RCC 7860 (cell line): ENCODE results near the gene BDNF.
A peak's percentile ranks its signal among the peaks of the same experiment; 100 is the strongest.
"Not testable (repeated sequence)": the region's sequence is repeated elsewhere in the genome, so short reads cannot be mapped to it uniquely, and the experiment has no call there.

Experiments used
- DNase-seq: peaks from one replicate; pipeline ENCODE4 v3.0.0-alpha.2; 2015; ENCODE audit warnings: low spot score
- FAIRE-seq: peaks from 2 replicates; lab custom pipeline; 2012; peaks lifted over from hg19 to GRCh38; lab: Jason Lieb, UNC

Gene BDNF

DNA sequence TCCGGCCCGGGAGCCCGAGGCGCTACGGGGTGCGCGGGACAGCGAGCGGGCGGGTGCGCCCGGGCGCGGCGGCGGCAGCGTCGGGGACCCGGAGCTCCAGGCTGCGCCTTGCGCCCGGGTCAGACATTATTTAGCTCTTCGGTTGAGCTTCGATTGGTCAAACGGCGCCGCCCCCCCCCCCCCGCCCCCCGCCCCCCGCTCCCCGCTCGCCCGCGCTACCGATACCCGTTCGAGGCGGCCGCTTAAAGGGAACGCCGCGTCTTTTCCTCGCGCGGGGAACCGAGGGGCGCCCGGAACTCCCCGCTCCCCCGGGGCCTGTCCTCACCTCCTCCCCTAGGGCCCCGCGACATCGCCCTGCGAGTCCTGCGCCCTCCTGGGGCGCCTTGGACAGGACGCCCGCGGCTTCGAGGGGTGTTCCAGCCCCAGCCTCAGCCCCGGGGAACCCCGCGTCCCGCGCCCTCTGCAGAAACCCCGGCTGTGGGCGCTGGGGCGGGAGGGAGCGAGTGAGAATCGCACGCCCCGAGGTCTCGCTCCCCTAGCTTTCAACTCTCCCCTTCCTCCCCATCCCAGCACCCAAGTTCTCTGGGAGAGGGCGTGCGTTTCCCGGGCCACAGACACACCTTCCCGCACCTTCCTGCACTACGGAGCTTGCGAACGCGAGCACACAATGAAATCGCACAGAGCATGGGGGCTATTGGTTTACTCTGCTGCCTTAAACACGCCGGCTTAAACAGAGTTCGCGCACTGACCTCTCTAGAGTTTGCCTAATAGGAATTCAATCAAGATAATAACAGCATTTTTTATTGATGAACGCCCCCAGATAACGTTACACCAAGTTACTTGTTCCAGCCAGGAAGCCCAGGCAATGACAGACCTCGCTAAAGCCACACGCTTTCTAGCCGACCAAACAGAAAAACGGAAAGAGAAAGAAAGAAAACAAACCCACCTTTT is at the start of gene BDNF:
Gene BDNF, minus strand, starts transcription at position 105 of the 951 bp plus-strand sequence. CDS start 41,891 bp downstream, outside the sequence.
- no peak for FAIRE-seq
- peak; percentile 29 for DNase-seq

DNA sequence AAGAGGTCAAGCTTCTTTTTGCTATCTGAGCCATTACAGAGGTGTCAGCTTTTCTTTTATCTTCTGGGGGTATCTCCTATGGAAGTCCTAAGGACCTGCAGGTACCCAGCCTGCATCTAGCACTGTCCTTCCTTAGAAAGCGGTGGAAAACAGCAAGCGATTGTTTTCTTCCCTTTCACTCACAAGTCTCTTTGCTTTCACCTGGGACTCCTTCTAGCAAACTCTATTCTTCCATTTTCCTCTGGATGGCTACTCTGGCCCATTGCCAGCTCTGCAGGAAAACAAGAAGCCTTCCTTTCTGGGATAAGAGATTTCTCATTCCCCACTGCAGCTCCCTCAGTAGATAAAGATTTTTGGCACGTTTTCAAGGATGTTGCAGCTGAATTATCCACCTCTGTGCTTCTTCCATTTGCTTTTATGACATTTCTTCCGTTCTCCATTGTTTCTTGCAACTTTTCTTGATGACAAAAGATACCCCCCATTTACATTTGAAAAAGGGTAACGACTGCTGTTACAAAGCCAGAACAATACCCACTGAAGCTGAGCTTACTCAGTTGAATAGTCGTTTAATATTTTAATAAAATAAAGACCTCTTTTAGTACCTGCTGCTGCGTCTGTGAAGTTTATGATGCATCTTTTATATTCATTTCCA is 40.2 kb upstream of the BDNF start:
- FAIRE-seq (no peak), DNase-seq (no peak)

DNA sequence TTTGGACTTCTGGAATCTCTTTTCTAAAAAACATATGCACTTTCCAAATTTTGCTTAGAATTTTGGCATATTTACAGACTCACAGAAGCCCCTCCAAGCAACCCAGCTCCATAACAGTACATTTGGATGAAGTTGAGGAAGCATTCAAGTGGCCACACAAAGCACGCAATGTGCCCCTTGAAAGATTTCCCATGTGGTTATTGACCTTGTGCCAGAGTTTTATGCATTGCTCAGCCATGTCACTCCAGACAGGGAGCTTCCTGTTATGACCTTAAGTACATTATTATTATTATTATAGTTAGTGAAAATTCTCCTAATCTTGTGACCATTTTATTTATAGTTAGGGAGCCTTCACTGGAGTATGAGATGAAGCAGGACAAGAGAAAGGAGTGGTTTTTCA is 35.0 kb upstream of the BDNF start:
- no peak for FAIRE-seq
- no peak for DNase-seq

DNA sequence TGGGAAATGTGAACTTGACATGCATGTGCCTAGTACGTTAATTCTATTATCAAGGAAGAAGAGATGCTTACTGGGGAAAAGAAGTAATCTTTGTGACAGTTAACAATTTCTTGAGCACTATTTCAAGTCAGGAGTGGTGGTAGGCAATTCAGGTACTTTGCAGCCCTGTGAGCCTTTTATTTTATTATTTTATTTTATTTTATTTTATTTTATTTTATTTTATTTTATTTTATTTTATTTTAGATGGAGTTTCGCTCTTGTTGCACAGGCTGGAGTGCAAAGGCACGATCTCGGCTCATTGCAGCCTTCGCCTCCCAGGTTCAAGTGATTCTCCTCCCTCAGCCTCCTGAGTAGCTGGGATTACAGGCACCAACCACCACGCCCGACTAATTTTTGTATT is 31.5 kb upstream of the BDNF start:
- FAIRE-seq, DNase-seq: not testable (repeated sequence)

DNA sequence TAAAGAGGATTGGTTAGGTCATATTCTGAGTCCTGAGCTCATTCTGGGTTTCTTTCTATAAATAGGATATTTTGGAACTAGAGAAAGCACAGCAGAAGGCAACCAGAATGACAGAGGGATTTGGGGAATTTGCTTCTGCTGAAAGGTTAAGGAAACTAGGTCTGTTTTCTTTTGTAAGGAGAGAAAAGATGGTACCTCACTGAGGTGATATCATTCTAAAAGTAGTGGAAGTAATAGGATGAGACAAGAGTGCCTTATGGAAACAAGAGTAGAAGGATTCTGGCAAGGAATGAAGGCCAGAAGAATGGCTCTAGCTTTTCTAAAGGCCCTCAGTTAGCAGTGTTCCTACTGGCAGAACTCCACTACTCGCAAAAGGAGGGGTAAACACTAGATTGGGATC is 26.7 kb upstream of the BDNF start:
- FAIRE-seq (no peak), DNase-seq (no peak)

DNA sequence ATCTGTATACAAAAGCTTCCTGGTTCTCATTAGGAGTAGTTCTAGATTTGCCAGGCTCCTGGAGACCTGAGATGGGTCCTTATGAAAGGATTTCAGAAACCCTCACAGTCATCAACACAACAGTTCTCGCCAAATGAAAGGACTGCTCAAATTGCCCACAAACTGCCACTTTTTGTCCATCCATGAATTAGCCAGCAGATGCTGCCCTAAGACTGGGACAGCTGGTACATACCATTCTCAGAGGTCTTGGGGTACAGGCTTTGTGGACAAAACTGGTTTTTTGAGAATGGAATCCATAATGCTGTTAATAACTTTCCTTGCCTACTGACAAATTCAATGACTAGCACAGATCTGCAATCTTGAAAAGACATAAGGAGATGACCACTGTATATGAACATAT is 23.4 kb upstream of the BDNF start:
- no peak for DNase-seq
- FAIRE-seq, result no peak

DNA sequence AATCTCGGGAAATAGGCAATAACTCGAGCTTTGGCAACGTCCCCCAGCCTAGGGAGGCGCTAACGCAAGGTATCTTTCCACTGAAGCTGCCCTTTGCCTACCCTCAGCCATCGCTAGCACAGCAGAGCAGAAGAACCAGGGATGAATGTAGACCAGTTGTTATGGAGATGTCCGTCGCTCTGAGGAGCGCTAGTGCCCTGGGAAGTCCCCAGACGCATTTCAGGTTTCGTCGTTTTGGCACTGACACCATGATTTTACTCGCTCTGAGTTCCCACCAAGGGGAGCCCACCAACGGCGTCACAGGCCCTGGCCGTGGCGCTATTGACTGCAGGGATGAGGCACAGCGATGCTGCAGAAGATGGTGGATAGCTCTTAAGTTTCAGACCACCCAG is 22.7 kb upstream of the BDNF start:
- DNase-seq, result no peak
- no peak for FAIRE-seq

DNA sequence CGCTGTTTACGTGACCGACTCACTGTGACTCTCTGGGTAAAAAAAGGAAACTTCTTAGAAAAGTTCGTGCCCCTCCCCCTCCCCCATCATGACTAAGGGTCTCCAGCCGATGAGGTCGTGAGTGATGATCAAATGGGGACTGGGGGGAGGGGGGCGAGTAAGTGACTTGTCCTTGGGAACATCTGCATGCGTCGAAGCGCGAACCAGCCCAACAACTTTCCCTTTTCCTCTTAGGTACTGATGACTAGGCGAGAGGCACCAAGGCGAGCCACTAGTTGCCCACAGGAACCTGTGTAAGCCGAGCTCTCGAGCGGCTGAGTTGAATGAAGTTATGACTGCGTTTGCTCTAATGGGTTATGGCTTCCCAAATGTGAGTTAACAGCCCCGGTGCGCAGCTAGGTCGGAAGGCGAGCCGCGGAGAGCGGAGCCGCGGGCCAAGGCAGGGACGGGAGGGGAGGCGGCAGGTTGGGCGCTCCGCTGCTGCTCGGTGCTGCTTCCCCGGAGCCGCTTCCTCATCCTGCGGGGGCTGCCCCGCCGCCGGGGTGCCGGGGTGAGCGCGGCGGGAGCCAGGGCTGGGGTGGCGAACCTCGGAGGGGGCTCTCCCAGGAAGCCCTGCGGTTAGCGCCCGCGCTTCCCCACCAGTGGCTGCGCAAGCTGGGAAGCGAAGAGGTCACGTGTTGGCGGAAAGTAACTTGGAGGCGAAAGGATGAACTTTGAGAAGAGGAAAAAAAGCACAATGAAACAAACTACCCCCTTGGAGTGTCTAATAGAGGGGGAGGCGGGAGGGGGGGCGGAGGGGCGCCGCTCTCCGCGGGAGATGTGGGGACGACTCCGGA is 22.1 kb upstream of the BDNF start:
- DNase-seq, result no peak

DNA sequence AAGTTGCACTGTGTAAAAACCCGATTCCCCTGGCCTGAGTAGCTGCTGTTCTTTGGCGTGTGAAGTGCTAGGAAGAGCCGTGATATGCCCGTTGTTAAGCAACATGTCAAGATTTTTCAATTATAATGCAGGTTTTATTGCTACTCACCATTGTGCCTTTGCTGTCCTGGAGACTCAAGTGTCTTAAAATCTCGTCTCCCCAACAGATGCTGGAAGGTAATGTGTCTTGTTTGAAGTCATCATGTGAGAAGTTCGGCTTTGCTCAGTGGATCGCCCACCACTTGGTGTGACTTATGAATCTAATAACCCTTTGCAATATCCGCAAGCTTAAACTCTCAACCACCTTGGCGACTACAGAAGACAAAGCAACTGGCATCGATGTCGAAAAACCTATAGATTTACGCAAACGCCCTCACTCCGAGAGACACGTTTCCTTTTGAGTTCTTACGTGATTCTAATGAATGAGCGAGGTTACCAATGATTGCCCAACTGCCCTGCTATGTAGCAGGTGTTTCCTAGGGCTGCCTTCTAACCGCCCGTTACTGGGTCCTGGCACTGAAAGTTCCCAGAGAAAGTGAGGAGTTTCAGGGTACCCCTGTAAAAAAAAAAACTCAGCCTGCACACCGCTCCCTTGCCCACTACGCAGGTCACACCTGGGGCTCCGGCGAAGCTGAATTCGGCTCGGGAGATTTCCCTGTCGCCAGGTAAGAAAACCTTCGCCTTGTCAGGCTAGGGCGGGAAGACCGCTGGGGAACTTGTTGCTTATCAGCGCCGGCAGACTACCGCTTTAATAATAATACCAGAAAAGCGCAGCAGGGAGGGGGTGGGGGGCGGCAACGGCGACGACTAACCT is 21.2 kb upstream of the BDNF start:
- no peak for DNase-seq
- no peak for FAIRE-seq

More for the DNA sequence above, 22.1 kb upstream of the BDNF start:
- FAIRE-seq, result no peak

DNA sequence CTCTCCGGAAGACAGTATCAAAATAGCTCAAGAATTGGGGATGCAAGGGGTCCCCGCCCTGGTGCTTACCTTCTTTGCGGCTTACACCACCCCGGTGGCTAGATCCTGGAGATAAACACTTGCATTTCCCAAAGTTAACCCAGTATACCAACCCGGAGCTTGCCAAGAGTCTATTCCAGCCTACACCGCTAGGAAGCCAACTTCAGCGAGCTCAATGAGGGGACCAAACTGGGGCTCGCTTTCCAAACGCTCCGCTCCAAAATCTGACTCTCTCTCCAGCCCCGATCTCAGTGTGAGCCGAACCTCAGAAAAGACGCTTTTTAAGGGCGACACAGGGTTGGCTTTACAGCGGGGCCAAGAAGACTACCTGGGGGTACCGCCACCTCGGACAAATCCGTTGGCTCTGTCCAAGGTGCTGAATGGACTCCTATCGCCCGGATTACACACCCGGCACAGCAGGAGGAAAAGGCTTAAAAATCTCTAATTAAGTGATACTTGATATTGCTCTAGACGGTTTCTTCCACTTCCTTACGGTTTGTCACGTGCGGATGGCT is 20.1 kb upstream of the BDNF start:
- no peak for FAIRE-seq
- DNase-seq, result no peak

DNA sequence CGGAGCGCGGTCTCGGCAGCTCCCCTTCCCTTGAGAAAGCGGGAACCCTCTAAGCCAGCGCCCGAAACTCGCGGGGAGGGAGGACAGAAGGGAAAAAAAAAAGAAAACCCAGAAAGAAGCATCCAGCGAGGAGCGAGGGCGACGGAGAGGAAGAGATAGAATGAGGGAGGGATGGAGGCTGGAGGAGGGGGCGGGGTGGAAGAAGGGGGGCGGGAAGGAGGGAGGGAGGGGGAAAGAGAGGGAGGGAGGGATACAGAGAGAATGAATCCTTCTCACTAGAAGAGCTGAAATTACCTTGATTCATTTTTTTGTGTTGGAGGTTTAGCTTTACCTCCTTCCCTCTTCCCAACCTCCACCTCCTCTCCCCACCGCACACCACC is 19.3 kb upstream of the BDNF start:
- DNase-seq (no peak), FAIRE-seq (no peak)

DNA sequence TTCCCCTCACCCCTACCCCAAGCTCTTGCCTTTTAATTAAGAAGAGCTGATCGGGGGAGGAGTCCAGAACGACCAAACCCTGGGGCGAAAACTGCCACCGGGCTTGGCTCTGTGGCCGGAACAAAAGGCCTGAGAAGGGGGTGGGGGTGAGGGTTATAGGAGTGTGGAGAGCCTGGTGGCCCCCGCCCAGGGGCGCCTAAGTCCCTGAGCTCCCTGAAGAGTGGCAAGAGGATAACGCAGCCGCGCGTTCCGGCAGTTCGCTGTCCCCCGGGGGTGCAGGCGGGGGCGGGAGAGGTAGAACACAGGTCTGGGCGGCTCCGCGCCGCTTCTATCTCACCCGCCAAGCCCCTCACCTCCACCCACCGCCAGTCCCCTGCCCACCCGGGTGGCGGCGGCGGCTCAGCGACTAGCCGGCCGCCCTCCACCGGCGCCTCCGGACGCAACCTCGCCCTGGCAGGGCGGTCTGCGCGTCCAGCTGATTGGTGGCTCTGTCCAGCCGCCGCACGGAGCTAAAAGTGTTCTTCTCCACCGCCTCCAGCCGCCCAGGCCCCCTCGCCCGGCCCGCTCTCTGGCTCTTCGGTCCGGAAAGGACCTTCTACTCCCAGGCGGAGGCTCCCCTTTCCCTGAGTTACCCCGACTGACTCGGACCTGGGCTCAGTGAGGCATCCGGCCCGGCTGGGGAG is 18.7 kb upstream of the BDNF start:
- DNase-seq, result no peak
- no peak for FAIRE-seq

DNA sequence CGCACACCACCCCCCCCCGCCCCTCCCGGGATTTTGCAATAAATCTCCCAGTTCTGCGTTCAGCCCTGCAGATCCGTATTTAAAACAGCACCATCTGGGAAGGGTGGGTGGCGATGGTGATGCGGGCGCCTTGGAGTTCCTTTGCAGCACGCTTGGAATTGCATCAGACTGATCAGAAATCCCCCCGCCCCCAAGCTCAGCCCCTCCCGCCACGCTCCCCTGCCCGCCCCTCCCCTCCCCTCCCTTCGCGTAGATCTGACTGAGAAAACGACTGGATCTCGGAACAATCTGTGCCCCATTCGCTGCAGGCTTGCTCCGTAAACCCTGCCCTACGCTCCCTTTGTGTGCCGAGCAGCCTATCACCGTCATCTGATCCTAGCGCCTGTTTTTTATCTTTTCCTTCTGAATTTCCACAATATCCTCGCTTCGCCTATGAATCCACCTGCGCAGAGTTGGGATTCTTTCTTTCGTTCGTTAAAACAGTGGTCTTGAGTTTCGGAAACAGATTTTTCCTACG is 18.1 kb upstream of the BDNF start:
- FAIRE-seq (no peak), DNase-seq (peak; percentile 67)

DNA sequence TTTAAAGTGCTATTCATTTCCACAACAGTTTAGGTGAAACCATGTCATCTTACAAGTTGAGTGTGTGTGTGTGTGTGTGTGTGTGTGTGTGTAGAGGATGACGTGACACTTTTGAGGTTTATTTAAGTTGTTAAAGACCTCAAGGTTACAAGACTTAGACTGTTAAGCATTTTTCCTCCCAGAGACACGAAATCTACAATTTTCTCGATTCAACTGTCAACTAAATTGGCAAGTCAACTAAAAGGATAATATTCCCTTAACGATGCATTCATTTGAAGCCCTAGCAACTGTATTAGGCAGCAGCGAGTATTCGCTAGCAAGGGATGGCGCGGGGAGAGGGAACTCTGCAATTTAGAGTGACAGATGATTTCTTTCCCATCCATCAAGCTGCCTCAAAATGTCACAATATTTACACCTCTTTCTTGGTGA is 17.6 kb upstream of the BDNF start:
- DNase-seq (no peak), FAIRE-seq (no peak)

DNA sequence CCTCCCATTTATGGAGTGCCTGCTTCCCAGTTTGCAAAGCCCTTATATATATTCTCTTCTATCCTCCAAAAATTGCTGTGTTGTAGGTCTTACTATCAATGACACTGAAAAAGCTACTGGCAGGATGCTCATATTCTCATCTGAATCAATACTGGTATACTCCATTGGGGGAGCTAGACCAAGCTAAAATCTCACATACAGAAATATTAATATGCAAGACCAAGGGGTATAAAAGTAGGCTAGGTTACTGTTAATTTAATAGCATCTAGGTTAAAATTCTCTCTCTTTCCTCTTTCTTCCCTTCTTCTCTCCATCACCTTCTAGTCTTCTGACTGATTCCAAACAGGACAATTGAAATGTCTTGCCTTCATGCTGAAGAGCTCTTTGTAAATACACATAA is 17.1 kb upstream of the BDNF start:
- DNase-seq, result no peak
- no peak for FAIRE-seq

DNA sequence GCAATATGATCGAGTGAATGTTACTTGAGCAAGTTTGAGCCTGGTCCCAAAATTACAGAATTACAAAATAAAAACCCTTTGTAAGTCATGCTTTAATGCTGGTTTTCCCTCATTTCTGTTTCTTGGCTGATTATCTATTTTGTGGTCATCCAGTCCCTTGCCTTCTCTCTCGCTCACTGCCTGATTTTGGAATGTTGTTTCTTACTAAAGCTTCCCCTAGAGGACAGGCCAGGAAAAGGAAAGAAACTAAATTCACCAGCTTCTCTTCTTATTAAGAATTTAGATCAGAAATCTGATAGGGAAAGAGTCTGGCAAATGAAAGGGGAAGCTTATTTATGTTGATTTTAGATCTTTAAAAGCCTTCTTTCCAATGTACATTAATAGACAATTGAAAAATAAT is 16.6 kb upstream of the BDNF start:
- DNase-seq (no peak), FAIRE-seq (no peak)

DNA sequence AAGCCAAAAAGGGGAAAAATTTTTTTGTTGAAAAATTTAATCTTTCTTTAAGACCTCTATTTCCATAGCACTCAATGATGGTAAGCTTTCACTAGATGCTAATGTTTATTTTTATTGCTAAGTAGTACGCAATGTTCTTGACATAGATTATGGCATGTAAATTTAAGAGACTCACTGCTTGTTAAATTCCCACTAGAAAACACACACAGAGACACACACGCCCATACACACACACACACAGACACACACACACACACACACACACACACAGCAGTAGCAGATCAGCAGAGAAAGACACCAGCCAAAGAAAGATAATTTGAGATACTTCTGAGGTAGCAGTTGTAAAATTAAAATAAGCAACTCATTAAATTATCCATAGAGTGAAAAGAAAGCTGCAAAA is 16.0 kb upstream of the BDNF start:
- FAIRE-seq (no peak), DNase-seq (no peak)

DNA sequence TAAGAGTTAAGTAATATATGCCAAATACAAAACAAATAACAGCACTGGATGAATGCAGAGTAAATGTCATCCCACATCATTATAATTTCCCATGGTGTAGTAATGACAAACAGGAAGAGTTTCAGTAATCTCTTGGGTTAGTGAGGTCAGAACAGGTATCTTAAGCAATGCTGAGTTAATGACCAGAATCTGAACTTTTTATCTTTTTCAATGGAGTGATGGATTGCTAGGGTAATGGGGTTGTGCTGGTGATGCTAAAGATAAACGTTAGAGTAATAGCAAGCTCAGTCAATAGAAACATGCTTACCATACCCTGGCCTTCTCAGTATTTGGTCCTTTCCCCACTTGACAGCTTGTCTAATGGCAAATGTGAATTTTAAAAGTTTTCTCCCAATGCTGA is 11.5 kb upstream of the BDNF start:
- FAIRE-seq, result no peak
- no peak for DNase-seq

DNA sequence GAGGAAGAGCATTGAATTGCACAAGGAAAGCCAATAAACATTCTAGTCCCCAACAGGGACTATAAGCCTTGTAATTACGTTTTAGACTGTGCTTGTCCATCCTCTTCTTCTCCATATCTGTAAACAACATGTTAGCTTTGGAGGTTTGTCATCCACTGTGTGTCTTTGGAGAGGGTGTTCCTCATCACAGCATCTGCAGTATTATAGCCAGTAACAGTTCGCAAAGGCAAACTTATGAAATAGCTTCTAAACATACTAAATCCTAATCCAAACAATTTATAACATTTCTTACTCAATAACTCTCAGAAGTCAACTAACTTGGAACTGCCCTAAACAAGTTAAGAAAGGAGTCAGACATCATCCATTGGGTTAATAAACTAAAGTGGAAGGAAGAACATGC is 10.3 kb upstream of the BDNF start:
- FAIRE-seq, result no peak

More for the DNA sequence above, 10.3 kb upstream of the BDNF start:
- DNase-seq, result no peak
